H1 (cell line): ENCODE results near the gene PPP2R2B. TPM values are rescaled to one million over a fixed set of nuclear protein-coding genes. Genes with fewer than 3 reads are reported as not detected.

Source experiments
- BCL11A ChIP-seq, 2 experiments: IDR thresholded peaks; one replicate each; pipeline ENCODE4 v1.6.1; 2011; ENCODE audit warnings: low read depth in 2 of 2, low read length in 2 of 2, mild to moderate bottlenecking in 2 of 2
- CHD7 ChIP-seq: fragments of 300-600 bp; sonication (generic); IDR thresholded peaks from 2 replicates; pipeline ENCODE4 v1.7.1; 2012; ENCODE audit warnings: low read length, moderate library complexity, mild to moderate bottlenecking, inconsistent platforms; ENCODE audit not compliant: insufficient replicate concordance
- TCF12 ChIP-seq: IDR thresholded peaks from 2 replicates; pipeline ENCODE4 v1.6.1; 2011; ENCODE audit warnings: low read depth, mild to moderate bottlenecking, low read length
- TEAD4 ChIP-seq: IDR thresholded peaks from 2 replicates; pipeline ENCODE4 v1.6.1; 2012; ENCODE audit warnings: low read depth, low read length, inconsistent platforms, mixed read lengths
- polyA plus RNA-seq, 7 experiments: library from polyadenylated mRNA; depleted of rRNA in 3 of 7; stranded (reverse) in 5 of 7; unstranded in 2 of 7; fragments of >200 nt in 5 of 7; fragments of 200-250 nt in 2 of 7; gene quantifications; 1 replicate in 5 of 7; 2 replicates in 1 of 7; 4 replicates in 1 of 7; pipeline versions ENCODE4 v1.2.1 to v1.2.3, GENCODE V29; 2011 to 2013; ENCODE audit warnings: missing spikeins in 2 of 7, mixed read lengths in 2 of 7
- total RNA-seq: library from RNA; stranded (reverse); fragmentation: NEBNext Ultra II Directional; extraction: Animal tissue kit (Norgen Biotek cat#: 25700); gene quantifications from 2 replicates; pipeline ENCODE4 v1.2.1, GENCODE V29; 2021

The PPP2R2B gene
- total and polyA plus RNA-seq, 2 of the 8 experiments (the other 6 are each of a cell fraction or from before 2014, with no cell fraction given), result 21.1 to 37.1 TPM

GRCh38 chr5:146788898-146789297 lies 89.7 kb downstream of the PPP2R2B start (continued):
- TF ChIP-seq CHD7 (peak; percentile 70), TEAD4 (peak; percentile 81), BCL11A (IDR thresholded peaks at IDR 0.05; ENCODE audit: low read depth in 2 of 2, low read length in 2 of 2) (peak in 1 of 2 experiments; percentile 75), TCF12 (0 out of 2 replicates have a peak, but pooled peaks have one; percentile 64)
